ENCODE data around the gene SERTM2.

DNA sequence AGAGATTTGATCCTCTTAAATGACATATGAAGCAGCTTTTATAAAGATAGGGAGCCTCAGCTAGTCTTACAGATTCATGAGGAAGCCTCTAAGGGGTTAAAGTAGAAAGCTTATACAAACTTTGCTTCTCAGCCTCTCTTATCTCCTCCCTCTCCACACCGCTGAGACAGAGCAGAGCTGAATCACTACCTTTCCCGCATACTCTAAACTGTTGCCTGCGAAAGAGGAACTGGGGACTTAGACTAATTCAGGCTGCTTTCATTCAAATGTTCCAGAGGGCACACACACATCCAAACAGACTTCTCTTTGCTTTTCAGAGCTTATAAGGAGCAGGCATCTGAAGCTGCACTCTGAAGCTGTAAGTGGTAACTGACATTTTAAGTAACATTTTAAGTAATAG lies at the start of gene SERTM2:
- TF ChIP-seq POLR2A (IDR thresholded peaks at IDR 0.05; ENCODE audit: low read depth, low read length), result no peak
- TF ChIP-seq, protein P1, sequence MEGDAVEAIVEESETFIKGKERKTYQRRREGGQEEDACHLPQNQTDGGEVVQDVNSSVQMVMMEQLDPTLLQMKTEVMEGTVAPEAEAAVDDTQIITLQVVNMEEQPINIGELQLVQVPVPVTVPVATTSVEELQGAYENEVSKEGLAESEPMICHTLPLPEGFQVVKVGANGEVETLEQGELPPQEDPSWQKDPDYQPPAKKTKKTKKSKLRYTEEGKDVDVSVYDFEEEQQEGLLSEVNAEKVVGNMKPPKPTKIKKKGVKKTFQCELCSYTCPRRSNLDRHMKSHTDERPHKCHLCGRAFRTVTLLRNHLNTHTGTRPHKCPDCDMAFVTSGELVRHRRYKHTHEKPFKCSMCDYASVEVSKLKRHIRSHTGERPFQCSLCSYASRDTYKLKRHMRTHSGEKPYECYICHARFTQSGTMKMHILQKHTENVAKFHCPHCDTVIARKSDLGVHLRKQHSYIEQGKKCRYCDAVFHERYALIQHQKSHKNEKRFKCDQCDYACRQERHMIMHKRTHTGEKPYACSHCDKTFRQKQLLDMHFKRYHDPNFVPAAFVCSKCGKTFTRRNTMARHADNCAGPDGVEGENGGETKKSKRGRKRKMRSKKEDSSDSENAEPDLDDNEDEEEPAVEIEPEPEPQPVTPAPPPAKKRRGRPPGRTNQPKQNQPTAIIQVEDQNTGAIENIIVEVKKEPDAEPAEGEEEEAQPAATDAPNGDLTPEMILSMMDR (IDR thresholded peaks at IDR 0.05; ENCODE audit: extremely low read depth in 1 of 2, insufficient read depth in 1 of 2, low read depth in 1 of 2, low read length in 2 of 2), result no peak
